Liver (tissue), 9 donors: Measurements from ENCODE around the gene HSD17B1. TPM values are rescaled to one million over a fixed set of nuclear protein-coding genes. Genes with fewer than 3 reads are reported as not detected.

Experiments
- DNase-seq: peaks from one replicate; pipeline ENCODE4 v3.0.0-alpha.2; 2017; ENCODE audit warnings: low spot score
- H3K27ac ChIP-seq, 2 donors: one replicate each; pipeline ENCODE4 v1.7.0; 2013; ENCODE audit warnings: inconsistent platforms in 2 of 2, low read length in 2 of 2, control low read depth in 1 of 2, low read depth in 1 of 2, mild to moderate bottlenecking in 1 of 2
- H3K27me3 ChIP-seq, 4 donors: one replicate each; pipeline versions ENCODE4 v1.6.1 to v1.7.0; 2013; ENCODE audit warnings: low read length in 3 of 4, inconsistent platforms in 1 of 4, mild to moderate bottlenecking in 1 of 4, moderate library complexity in 1 of 4; ENCODE audit not compliant: control insufficient read depth in 4 of 4, insufficient read depth in 4 of 4
- H3K36me3 ChIP-seq, 4 donors: one replicate each; pipeline versions ENCODE4 v1.6.1 to v1.7.0; 2013; ENCODE audit warnings: low read length in 3 of 4, mild to moderate bottlenecking in 3 of 4, low read depth in 1 of 4, moderate library complexity in 1 of 4; ENCODE audit not compliant: control insufficient read depth in 4 of 4, insufficient read depth in 3 of 4
- H3K4me1 ChIP-seq, 4 donors: one replicate each; pipeline versions ENCODE4 v1.6.1 to v1.7.0; 2013; ENCODE audit warnings: low read length in 3 of 4, mild to moderate bottlenecking in 3 of 4, moderate library complexity in 1 of 4; ENCODE audit not compliant: control insufficient read depth in 4 of 4, insufficient read depth in 4 of 4
- H3K4me3 ChIP-seq, 3 donors: one replicate each; pipeline versions ENCODE4 v1.6.1 to v1.7.0; 2013; ENCODE audit warnings: low read length in 3 of 3, control low read depth in 1 of 3, low read depth in 1 of 3, mild to moderate bottlenecking in 1 of 3
- H3K9ac ChIP-seq, 2 donors: one replicate each; pipeline ENCODE4 v1.7.0; 2013; ENCODE audit warnings: low read length in 2 of 2, mild to moderate bottlenecking in 2 of 2, moderate library complexity in 2 of 2, control low read depth in 1 of 2, low read depth in 1 of 2
- H3K9me3 ChIP-seq, 4 donors: one replicate each; pipeline versions ENCODE4 v1.6.1 to v1.7.0; 2013; ENCODE audit warnings: low read length in 3 of 4; ENCODE audit not compliant: control insufficient read depth in 4 of 4
- ATF3 ChIP-seq: IDR thresholded peaks from 2 replicates; pipeline ENCODE4 v1.6.1; 2016; ENCODE audit warnings: antibody characterized with exemption
- FOXA1 ChIP-seq: IDR thresholded peaks from 2 replicates; pipeline ENCODE4 v1.6.1; 2016; ENCODE audit warnings: antibody characterized with exemption
- GABPA ChIP-seq, 2 donors: IDR thresholded peaks in 1 of 2; conservative IDR thresholded peaks in 1 of 2; 2 replicates each; pipeline ENCODE4 v1.6.1; 2016; ENCODE audit warnings: antibody characterized with exemption in 2 of 2, mild to moderate bottlenecking in 1 of 2, moderate library complexity in 1 of 2
- JUND ChIP-seq, 2 donors: IDR thresholded peaks; 2 replicates each; pipeline ENCODE4 v1.6.1; 2016; ENCODE audit warnings: antibody characterized with exemption in 2 of 2
- RAD21 ChIP-seq, 2 donors: IDR thresholded peaks; 2 replicates each; pipeline ENCODE4 v1.6.1; 2016; ENCODE audit warnings: antibody characterized with exemption in 2 of 2, mild to moderate bottlenecking in 2 of 2
- REST ChIP-seq: IDR thresholded peaks from 2 replicates; pipeline ENCODE4 v1.6.1; 2016; ENCODE audit warnings: antibody characterized with exemption, mild to moderate bottlenecking
- SP1 ChIP-seq: IDR thresholded peaks from 2 replicates; pipeline ENCODE4 v1.6.1; 2018; ENCODE audit warnings: antibody characterized with exemption, mild to moderate bottlenecking
- YY1 ChIP-seq: IDR thresholded peaks from 2 replicates; pipeline ENCODE4 v1.6.1; 2016; ENCODE audit warnings: antibody characterized with exemption, mild to moderate bottlenecking
- WGBS: extraction: QIAGEN DNeasy Blood & Tissue Kit; methylation state at CpG from one replicate; pipeline ENCODE4 v1.1.7; 2013; 5-methylcytosine and 5-hydroxymethylcytosine counted together
- polyA plus RNA-seq, 2 donors: library from polyadenylated mRNA; stranded (reverse) in 1 of 2; unstranded in 1 of 2; fragments of 200-250 nt in 1 of 2; fragments of >200 nt in 1 of 2; fragmentation: Nextera tagmentation in 1 of 2; extraction: Ambion mirVana in 1 of 2; gene quantifications; one replicate each; pipeline versions ENCODE4 v1.2.1 to v1.2.3, GENCODE V29; 2013 to 2015
- total RNA-seq, 2 donors: library from RNA; depleted of rRNA; stranded (reverse); fragments of >200 nt; gene quantifications; one replicate each; pipeline ENCODE4 v1.2.3, GENCODE V29; 2014
- donor health status: healthy.
- donor health status: healthy.
- donor health status: healthy.
- donor health status: healthy.
- donor health status: healthy.

HSD17B1 gene
- total and polyA plus RNA-seq, 4 donors, result 0.67 to 1.8 (median 1.0) TPM

- no peak for TF ChIP-seq REST
- no peak for TF ChIP-seq FOXA1
- no peak for TF ChIP-seq SP1
Observed at GRCh38 chr17:42565523-42566214, 12.9 kb downstream of the HSD17B1 start (continued).

- no peak for TF ChIP-seq RAD21 (IDR thresholded peaks at IDR 0.05)
- TF ChIP-seq SP1, result no peak
- TF ChIP-seq YY1, result peak; percentile 19
- TF ChIP-seq ATF3, result no peak
- H3K36me3 ChIP-seq, result peaks cover 7 to 28% (median 21%) of the 10 kb centered on the region in 4 donors
Observed at GRCh38 chr17:42566215-42566882, 13.6 kb downstream of the HSD17B1 start.

GRCh38 chr17:42566883-42567573, 14.3 kb downstream of the HSD17B1 start, which contains the start of gene MLX:
MLX (plus strand) TSS chr17:42567100; CDS start chr17:42567125, 25 bp downstream.
- peaks cover 10 to 32% (median 24%) of the 10 kb centered on the region in 4 donors for H3K36me3 ChIP-seq
- DNase-seq, result peak; percentile 97
- no peaks in the 10 kb centered on the region for H3K9me3 ChIP-seq
- H3K4me3 ChIP-seq, result peak within 1 kb of the TSS; percentile 70 to 82 (median 71)
- peak within 1 kb of the TSS; percentile 18 to 87 for H3K9ac ChIP-seq
- peak within 1 kb of the TSS; percentile 75 to 90 for H3K27ac ChIP-seq
- TF ChIP-seq GABPA (IDR thresholded peaks at IDR 0.05 in 1 of 2, conservative IDR thresholded peaks at IDR 0.05 in 1 of 2) (peak in 1 of 2 donors; percentile 77), SP1 (peak; percentile 39), JUND (IDR thresholded peaks at IDR 0.05) (no peak)
- peaks cover 13 to 82% (median 64%) of the 10 kb centered on the region in 4 donors for H3K4me1 ChIP-seq
- no peaks in the 10 kb centered on the region for H3K27me3 ChIP-seq
- WGBS, result under 1% methylated on average over 72 of the region's 72 CpGs

More at GRCh38 chr17:42566215-42566882, 13.6 kb downstream of the HSD17B1 start:
- Histone ChIP-seq H3K27me3 (no peaks in the 10 kb centered on the region), H3K9me3 (no peaks in the 10 kb centered on the region), H3K4me1 (peaks cover 14 to 81% (median 62%) of the 10 kb centered on the region in 4 donors), H3K9ac (peak overlapping the region in 1 of 2 donors; percentile 3), H3K4me3 (peak overlapping the region; percentile 1 to 70 (median 25)), H3K27ac (peak overlapping the region; percentile 75 to 90)
- DNase-seq, result no peak
- WGBS, result 44% methylated on average over 28 of the region's 28 CpGs
